HG03571 (cell line): ENCODE results near the gene NMNAT1.
"Not testable (repeated sequence)": the region's sequence is repeated elsewhere in the genome, so short reads cannot be mapped to it uniquely, and the experiment has no call there.

Experiments
- ATAC-seq: cut with Tn5 transposase; IDR thresholded peaks from one replicate; pipeline ENCODE4 v1.9.1; 2021; ENCODE audit not compliant: unreplicated experiment

The NMNAT1 gene

DNA sequence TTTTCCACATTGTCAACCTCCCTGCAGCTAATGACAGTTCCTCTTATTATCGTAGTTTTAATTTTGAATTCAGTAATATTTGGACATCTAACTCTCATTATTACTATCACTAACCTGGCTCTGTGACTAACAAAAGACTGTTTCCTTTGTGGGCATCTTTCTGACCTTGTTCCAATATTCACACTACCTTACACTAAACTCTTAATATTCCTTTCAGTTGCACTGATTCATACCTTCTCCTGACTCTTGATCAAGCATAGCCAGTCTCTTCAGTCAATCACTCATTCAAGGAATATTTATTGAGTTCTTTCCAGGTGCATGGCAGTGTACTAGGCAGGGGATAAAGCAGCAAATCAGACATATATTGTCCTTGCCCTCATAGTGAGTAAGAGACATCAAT lies 25.4 kb upstream of the NMNAT1 start:
- ATAC-seq: no peak

DNA sequence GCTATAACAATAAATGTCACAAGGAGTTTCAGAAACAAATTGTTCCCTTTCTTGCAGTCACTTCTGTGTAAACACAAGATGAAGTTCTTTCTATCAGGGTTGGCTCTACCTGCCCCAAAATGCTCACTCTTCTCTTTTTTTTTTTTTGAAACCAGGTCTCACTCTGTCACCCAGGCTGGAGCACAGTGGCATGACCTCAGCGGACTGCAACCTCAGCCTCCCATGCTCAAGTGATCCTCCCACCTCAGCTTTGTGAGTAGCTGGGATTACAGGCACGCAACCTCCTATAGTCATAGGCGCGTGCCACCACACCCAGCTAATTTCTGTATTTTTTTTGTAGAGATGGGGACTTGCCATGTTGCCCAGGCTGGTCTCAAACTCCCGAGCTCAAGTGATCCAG lies 22.7 kb upstream of the NMNAT1 start:
- no peak for ATAC-seq

DNA sequence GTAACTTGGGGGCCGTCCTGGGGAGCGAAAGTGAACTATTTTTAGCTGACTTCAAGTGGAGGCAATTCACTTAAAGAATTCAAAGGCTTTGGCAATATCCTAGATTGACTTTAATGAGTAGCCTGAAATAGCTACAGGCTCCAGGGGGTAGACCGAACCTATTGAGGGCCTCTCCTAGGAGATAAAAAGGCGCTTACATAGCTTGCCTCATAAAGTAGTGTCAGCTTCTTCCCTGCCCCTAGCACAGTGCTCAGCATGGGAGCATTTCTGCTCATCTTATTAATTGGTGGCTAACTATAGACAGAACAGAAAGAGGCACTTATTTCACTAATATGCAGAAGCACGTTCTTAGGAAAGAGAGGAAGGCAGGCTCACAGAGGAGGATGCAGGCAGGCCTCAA lies 20.9 kb upstream of the NMNAT1 start:
- ATAC-seq: no peak

DNA sequence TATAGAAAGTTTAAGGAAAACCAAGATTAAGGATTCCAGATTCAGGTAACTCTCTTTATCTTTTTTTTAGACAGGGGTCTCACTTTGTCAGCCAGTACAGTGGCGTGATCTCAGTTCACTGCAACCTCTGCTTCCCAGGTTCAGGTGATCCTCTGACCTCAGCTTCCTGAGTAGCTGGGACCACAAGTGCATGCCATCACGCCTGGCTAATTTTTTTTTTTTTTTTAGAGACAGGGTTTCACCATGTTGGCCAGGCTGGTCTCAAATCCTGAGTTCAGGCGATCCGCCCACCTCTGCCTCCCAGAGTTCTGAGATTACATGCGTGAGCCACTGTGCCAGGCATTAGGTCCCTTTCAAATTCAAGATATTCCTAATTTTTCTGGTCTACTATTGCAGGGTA lies 16.0 kb upstream of the NMNAT1 start:
- ATAC-seq: no peak

DNA sequence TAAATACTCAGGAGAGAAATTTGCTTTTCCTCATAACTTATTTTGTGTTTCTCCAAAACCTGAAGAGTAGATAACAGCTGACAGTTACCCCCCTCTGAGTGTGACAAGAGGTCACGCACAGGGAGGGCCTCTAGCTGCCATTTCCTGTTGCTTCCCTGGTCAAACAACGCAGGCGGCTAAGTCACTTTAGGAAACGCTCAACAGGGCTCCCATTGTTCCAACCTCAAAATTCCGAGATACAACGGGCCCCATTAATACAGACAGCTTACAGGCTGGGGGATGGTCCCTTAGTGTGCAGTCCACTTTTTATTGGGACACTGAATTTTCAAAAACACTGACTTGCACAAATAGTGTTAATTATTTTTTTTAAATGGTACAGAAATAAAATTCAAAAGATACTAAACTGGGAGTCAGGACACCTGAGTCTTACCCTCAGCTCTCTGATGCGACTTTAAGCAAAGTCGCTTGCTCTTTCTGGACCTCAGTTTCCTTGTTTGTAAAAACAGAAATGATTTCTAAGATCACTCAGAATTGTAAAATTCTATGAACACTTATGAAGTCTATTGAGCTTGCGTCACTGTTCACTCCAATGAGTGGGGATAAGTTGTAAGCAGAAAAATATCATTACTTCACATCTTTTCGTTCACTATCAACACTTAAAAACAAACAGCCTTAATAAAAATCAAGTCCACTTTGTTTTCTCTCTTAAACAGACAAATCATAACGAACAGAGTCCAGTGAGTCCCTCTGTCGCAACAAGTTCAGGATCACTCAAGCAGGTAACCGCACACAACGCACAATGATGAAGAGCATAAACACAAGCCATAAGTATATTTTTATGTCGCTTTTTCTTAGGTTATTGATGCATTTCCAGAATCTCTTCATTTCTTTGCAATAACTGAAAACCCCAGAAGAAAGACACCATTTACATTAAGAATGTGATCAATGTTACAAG lies 13.6 kb upstream of the NMNAT1 start:
- ATAC-seq: no peak

DNA sequence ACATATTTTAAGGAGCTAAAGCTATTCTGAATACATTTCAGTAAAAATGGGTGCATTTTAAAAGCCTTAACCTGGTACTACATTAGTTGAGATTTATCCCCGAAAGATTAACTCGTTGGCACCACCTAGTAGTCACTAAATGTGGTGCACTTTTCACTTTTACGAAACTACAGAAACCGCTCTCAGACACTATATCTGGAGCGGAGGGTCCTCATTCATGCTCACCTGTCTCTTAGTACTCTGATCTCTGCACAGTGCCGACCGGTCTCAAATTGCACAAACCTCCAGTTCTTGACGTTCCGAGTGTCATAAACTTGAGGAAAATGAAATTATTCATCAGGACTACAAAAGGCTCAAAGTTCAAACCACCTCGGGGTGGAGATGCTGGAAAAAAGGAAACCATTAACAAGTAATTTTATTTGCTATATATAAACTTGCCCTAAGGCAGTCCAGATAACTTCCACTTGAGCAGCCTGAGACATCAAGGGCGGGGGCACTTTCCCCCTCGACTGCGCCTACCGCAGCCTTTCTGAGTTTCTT lies 806 bp upstream of the NMNAT1 start:
- peak; percentile 35 for ATAC-seq

DNA sequence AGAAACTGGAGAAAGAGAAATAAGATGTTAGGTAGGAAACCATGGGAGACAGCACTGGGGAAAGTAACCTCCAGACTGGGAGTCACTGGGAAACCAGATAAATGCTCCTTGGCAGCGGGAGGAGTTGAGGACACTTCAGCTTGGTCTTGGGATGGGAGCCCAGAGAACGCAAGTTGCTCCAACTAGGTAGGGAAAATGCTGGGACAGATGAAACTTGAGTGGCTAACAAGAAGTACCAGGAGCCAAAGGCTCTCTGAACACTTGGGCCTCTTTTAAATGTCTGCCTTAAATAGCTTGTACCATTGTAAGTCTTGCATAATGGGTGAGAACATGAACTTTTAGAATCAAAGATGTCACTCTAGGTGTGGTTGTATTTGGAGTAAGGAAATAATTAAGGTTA lies 3.0 kb downstream of the NMNAT1 start:
- no peak for ATAC-seq

DNA sequence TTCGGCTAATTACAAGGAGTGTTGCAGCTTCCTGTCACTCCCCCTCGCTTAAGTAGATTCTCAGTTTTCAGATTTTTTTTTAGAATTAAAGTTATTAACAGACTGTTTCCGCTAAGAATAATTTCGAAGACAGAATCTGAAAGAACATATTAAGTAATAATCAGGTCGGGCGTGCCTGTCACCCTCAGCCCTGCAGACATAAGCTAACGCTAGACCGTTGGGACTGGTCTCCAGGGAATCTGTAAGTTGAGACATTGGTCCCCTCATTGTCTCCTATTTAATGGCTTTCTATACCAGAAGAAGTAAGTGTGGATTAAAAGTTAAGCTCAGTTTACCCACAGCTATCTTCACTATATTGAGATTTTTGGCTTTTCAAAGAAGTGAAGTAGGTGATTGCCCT lies 14.5 kb downstream of the NMNAT1 start:
- ATAC-seq: no peak

DNA sequence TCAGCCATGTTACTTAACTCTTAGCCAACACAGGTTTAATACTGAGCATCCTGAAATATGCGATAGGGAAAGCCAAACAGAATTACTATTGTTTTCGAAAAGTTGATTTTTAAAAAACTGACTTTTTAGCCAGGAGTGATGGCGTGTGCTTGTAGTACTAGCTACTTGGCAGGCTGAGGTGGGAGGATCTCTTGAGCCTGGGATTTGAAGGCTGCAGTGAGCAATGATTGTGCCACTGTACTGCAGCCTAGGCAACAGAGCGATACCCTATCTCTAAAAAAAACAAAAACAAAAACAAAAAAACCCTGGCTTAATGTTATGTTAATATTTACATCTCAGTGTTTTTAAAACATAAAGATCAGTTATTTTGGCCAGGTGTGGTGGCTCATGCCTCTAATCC lies 16.7 kb downstream of the NMNAT1 start:
- no peak for ATAC-seq

DNA sequence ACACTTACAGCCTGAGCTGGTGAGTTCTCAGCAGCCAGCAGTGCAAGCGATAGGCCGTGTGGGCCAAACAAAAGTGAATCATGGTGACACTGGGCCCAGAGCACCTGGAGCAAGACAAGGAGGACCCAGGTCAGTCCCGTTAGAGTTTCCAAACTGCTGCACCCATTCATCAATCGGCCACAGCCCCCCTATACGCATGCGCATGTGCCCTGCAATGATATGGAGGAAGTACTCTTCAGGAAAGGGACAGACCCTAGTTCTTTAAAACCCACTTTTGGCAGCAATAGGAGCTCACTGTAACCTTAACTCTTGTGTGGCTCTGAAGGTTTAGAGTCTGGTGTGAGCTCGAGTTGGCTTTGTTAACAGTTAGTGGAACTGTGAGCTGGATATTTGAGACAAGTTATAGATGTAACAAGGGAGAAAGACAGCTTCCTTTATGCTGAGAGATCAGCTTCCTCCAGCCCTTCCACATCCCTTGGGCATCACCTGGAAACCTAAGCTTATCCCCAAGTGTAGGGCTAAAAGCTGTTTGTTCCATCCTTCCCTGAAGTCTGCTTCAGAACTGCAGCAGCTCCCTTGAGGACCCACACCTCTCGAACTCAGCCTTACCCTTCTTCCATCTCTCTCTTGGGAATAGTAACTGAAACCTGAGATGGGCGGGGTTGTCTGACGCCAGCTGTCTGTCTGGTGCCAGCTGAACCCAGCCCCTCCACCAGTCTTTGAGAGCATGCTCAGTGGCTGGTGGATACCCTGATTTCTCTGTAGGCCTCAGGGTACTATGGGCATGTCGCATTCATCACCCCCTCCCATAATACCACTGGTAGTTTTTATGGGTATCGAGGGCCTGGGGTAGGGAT lies 17.7 kb downstream of the NMNAT1 start:
- no peak for ATAC-seq

DNA sequence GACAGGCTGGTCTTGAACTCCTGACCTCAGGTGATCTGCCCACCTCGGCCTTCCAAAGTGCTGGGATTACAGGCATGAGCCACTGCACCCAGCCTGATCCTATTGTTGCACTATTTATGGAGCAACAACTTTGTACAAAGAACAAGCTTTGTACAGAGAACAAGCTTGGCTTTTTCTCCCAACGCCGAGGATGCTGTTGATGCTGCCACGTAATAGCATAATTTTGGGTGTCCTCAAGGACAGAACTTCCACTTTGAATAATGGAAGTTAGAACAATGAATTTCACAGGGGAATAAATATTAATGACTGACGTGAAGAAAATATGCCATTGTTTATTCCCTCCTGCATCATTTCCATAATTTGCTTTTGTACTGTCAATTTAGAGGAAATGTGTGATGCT lies 41.0 kb downstream of the NMNAT1 start:
- no peak for ATAC-seq

DNA sequence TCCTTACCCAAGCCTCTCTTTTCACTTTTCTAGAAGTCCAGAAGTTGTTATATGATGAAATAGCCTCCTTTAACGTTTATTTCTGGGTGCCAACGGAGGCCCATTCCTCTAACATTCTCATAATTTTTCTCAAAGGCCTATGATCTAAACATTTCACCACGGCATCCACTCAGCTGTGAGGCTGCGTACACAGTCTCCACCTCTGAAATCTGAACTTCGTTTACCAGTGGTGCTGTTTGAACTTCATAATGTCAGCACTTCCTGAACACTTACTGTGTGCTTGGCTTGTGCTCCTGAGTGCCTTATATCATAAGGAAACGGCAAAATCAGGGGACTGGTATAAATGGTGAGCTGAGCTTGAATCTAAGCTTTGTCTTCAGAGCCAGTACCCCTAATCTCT lies 41.7 kb downstream of the NMNAT1 start:
- ATAC-seq: no peak

DNA sequence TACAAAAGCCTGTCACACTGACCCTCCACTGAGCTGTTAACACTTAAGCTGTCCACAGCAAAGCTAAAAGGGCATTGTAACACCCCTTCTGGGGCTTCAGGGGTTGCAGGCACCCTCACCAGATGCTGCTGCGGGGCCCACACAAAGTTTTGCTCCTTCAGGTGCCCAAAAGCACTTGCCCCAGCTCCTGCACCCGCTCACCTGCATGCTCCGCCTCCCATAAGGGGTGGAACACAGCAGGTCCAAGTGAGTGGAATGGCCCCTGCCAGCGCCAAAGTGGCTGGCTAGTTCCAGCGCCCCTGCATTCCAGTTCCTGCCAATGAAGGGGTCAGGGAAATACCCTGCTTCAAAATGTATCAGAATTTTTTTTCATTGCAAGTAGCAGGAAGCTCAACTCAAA lies 46.5 kb downstream of the NMNAT1 start:
- ATAC-seq: no peak

DNA sequence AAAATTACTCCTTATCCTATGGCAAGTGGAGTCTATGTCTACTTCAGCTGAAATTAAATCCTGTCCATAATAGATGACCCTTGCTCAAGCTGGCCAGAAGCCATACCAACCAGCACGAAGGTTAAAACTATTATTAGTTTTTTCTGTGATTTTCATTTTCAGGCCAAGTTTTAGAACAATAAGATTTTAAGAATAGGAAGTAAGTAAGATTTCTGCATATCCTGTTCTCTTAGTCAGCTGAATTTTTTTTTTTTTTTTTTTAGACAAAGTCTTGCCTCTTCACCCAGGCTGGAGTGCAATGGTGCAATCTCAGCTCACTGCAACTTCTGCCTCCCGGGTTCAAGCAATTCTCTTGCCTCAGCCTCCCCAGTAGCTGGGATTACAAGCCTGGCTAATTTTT lies 47.7 kb downstream of the NMNAT1 start:
- no peak for ATAC-seq

DNA sequence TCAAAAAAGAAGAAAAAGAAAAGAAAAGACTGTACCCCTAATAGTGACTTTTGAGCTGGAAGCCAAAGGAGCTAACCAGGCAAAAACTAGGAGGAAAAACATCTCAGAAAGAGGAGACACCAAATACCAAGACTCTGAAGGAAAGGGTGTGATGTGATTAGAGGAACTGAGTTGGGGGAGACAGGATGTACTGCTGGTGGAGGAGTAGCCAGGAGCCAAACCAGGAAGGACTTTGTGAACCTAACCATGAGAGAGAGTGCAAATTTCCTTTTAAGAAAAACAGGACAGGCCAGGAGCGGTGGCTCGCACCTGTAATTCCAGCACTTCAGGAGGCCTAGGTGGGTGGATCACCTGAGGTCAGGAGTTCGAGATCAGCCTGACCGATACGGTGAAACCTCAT lies 49.6 kb downstream of the NMNAT1 start:
- no peak for ATAC-seq

DNA sequence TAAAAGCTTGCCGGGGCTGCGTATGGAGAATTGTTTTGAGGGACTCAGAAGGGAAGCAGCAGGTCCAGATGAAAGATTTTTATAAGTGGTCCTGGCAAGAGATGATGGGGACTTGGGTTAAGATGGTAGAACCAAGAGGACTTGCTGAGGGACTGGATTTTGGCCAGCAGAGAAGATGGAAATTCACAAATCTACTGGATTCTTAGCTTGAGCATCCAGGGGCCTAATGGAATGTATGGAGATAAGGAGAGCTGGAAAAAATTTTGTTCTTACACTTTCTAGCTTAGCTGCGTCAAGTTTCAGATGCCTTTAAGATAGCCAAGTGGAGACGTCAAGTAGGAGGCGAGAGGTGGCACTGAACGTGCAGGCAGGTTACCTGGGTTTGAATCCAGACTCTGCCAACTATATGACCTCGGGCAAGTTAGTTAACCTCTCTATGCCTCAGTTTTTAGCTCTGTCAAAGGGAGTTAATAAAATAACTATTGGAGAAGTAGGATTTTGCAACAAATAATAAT lies 50.3 kb downstream of the NMNAT1 start:
- ATAC-seq: no peak

DNA sequence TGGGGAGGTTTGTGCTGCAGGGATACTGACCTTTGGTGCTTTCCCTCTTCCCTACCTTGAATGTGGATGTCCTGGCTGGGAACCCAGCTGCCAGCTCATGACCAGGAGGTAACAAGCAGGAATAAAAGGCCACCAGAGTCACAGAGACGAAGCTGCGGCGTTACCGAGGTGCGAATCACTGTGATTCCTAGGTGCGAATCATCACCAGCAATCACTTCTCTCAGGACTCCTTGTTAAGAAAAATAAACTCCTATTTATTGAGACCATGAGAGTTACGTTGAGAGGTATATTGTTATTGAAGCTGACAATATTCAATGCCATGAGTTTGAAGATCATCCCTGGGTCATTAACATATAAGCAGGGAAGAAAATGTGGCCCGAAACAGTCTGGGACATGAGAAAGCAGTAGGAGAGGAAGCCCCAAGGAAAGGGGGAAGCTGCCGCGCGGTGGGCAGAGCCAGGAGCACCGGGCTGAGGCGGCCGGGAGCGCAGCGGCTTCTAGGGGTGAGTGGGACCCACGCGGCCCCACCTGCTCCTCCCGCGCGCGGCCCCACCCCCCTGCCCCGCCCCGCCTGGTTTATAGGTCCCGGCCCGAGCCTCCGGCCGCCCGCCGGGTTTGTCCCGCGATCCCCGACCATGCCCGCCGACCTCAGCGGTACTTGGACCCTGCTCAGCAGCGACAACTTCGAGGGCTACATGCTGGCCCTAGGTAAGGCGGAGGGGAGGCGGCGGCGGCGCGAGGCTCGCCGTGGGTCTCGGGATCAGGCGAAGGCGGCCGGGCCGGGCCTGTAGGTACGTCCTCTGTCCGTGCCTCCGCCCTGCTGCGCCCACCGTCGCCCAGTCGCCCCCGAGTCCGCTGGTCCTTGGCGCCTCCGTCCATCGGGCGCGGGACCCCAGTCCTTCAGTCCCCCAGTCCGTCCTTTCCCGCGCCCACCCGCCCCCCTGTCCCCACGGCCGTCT lies 53.6 kb downstream of the NMNAT1 start, which contains the start of gene RBP7:
TSS of gene RBP7 (plus strand) at position 605 of the 959 bp plus-strand sequence. CDS start at position 636, 31 bp downstream.
- no peak for ATAC-seq

DNA sequence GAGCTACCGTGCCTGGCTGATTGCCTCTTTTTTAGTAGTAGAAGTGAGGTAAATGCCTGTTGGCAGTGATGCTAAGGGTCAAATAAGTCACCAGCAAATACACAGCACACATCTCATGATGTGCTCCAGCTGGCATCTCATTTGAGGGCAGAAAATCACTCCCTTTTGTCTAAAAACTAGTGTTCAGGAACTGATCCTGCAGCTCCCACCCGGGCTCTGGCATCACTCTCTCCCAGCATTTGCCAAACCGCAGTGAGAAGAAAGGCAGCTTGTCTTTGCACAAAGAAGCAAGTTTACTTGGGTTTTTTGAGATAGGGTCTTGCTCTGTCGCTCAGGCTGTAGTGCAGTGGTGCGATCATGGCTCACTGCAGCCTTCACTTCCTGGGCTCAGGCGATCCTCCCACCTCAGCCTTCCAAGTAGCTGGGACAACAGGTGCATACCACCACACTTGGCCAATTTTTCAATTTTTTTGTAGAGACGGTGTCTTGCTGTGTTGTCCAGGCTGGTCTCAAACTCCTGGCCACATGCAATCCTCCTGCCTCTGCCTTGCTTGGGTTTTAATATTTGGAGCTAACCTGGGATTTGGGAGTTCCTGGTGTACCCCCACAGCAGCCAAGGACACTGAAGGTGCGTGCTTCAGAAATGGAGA lies 57.9 kb downstream of the NMNAT1 start:
- ATAC-seq: no peak

DNA sequence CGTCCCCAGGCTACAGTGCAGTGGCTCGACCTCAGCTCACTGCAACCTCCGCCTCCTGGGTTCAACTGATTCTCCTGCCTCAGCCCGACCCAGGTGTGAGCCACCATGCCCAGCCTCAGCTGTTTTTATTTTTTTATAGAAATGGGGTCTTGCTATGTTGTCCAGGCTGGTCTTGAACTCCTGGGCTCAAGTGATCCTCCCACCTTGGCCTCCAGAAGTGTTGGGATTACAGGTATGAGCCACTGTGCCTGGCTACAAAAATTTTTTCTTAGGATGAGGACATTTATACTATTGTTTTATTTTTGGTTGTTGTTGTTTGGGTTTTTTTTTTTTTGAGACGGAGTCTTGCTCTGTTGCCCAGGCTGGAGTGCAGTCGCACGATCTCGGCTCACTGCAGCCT lies 62.0 kb downstream of the NMNAT1 start:
- ATAC-seq: not testable (repeated sequence)

DNA sequence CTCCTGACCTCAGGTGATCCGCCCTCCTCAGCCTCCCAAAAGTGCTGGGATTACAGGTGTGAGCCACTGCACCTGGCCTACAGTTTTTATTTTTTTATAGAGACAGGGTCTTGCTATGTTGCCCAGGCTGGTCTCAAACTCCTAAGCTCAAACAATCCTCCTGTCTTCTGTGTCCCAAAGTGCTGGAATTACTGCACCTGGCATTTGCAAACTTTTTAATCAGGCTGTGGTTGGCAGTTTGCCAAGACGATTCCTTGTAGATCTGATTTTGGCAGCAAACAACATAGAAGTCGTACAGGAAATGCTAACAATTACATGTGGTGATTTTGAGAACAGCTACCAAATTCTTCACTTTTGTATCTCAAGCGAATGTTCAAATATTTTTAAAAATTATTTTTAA lies 63.9 kb downstream of the NMNAT1 start:
- ATAC-seq: no peak
